Smooth muscle cell (in vitro differentiated cells): Measurements from ENCODE around the gene POLR1B. TPM values are rescaled to one million over a fixed set of nuclear protein-coding genes. Genes with fewer than 3 reads are reported as not detected.

ENCODE experiments used
- DNase-seq: peaks from one replicate; lab custom pipeline; 2025; ENCODE audit not compliant: unreplicated experiment; lab: John Stamatoyannopoulos, UW
- H2AFZ ChIP-seq: fragments of 200-600 bp; sonication (generic); 2 replicates; pipeline ENCODE4 v1.6.0; 2016; ENCODE audit warnings: antibody characterized with exemption, low read depth, mild to moderate bottlenecking
- H3F3A ChIP-seq: fragments of 200-600 bp; sonication (generic); 2 replicates; pipeline ENCODE4 v1.6.0; 2017; ENCODE audit warnings: antibody characterized with exemption, low read depth
- H3K27ac ChIP-seq: fragments of 200-600 bp; sonication (generic); 2 replicates; pipeline ENCODE4 v1.5.1; 2016; ENCODE audit warnings: low read depth, mild to moderate bottlenecking
- H3K27me3 ChIP-seq: fragments of 200-600 bp; sonication (generic); 2 replicates; pipeline ENCODE4 v1.6.1; 2016; ENCODE audit warnings: low read depth, mild to moderate bottlenecking
- H3K36me3 ChIP-seq: fragments of 200-600 bp; sonication (generic); 2 replicates; pipeline ENCODE4 v1.5.1; 2016; ENCODE audit warnings: low read depth
- H3K4me1 ChIP-seq: fragments of 200-600 bp; sonication (generic); 2 replicates; pipeline ENCODE4 v1.5.1; 2016; ENCODE audit warnings: low read depth
- H3K4me2 ChIP-seq: fragments of 200-600 bp; sonication (generic); 2 replicates; pipeline ENCODE4 v1.6.0; 2016; ENCODE audit warnings: mild to moderate bottlenecking
- H3K4me3 ChIP-seq: fragments of 200-600 bp; sonication (generic); 2 replicates; pipeline ENCODE4 v1.5.1; 2016; ENCODE audit warnings: mild to moderate bottlenecking
- H3K79me2 ChIP-seq: fragments of 200-600 bp; sonication (generic); 2 replicates; pipeline ENCODE4 v1.6.0; 2016; ENCODE audit warnings: low read depth, mild to moderate bottlenecking
- H3K9ac ChIP-seq: fragments of 200-600 bp; sonication (generic); 2 replicates; pipeline ENCODE4 v1.6.0; 2016; ENCODE audit warnings: low read depth
- H3K9me3 ChIP-seq: fragments of 200-600 bp; sonication (generic); replicated peaks from 2 replicates; pipeline ENCODE4 v1.5.1; 2016; ENCODE audit warnings: low read depth
- H4K20me1 ChIP-seq: fragments of 200-600 bp; sonication (generic); 2 replicates; pipeline ENCODE4 v1.6.0; 2016; ENCODE audit warnings: low read depth
- CTCF ChIP-seq: fragments of 200-600 bp; sonication (generic); IDR thresholded peaks from 2 replicates; pipeline ENCODE4 v1.5.1; 2017; ENCODE audit warnings: borderline replicate concordance, mild to moderate bottlenecking, antibody characterized with exemption; ENCODE audit not compliant: insufficient read depth, poor library complexity, severe bottlenecking
- WGBS: methylation state at CpG from one replicate; pipeline ENCODE4 v1.1.7; 2016; ENCODE audit warnings: low lambda C conversion rate; 5-methylcytosine and 5-hydroxymethylcytosine counted together
- polyA plus RNA-seq: library from polyadenylated mRNA; unstranded; fragments of >200 nt; fragmentation: Nextera tagmentation; extraction: Ambion mirVana; gene quantifications from 2 replicates; pipeline ENCODE4 v1.2.1, GENCODE V29; 2016
- total RNA-seq: library from RNA; depleted of rRNA; stranded (reverse); fragments of >200 nt; gene quantifications from 2 replicates; pipeline ENCODE4 v1.2.3, GENCODE V29; 2014

POLR1B gene
- total and polyA plus RNA-seq, 2 experiments from 2014 or later = 7.4 to 16.9 TPM

- TF ChIP-seq CTCF = no peak
- H3K4me3 ChIP-seq = peak overlapping the region; percentile 75
- H3K27me3 ChIP-seq = no peaks in the 10 kb centered on the region
- peaks cover 9% of the 10 kb centered on the region for H3K4me1 ChIP-seq
- no peaks in the 10 kb centered on the region for H4K20me1 ChIP-seq
- H3K27ac ChIP-seq = peak overlapping the region; percentile 93
- peaks cover 14% of the 10 kb centered on the region for H3F3A ChIP-seq
- no peaks in the 10 kb centered on the region for H3K9me3 ChIP-seq
- no peak for DNase-seq
- H3K36me3 ChIP-seq = no peaks in the 10 kb centered on the region
- H3K9ac ChIP-seq = peak overlapping the region; percentile 91
- H3K79me2 ChIP-seq = no peaks in the 10 kb centered on the region
- H3K4me2 ChIP-seq = peak overlapping the region; percentile 95
- 72% methylated on average over 3 of the region's 3 CpGs for WGBS
- peak overlapping the region; percentile 96 for H2AFZ ChIP-seq
Observed at GRCh38 chr2:112584891-112585250, 42.6 kb downstream of the POLR1B start.

GRCh38 chr2:112585400-112585799 lies 43.1 kb downstream of the POLR1B start:
- H3K36me3 ChIP-seq = no peaks in the 10 kb centered on the region
- H3K27me3 ChIP-seq = no peaks in the 10 kb centered on the region
- no peak overlapping the region for H2AFZ ChIP-seq
- H3K4me1 ChIP-seq = peaks cover 9% of the 10 kb centered on the region
- peak overlapping the region; percentile 75 for H3K4me3 ChIP-seq
- DNase-seq = no peak
- H3K4me2 ChIP-seq = peak overlapping the region; percentile 95
- TF ChIP-seq CTCF = no peak
- peak overlapping the region; percentile 93 for H3K27ac ChIP-seq
- WGBS = 98% methylated on average over 3 of the region's 3 CpGs
- no peaks in the 10 kb centered on the region for H4K20me1 ChIP-seq
- peak overlapping the region; percentile 91 for H3K9ac ChIP-seq
- no peaks in the 10 kb centered on the region for H3K79me2 ChIP-seq
- no peaks in the 10 kb centered on the region for H3K9me3 ChIP-seq
- peaks cover 14% of the 10 kb centered on the region for H3F3A ChIP-seq

GRCh38 chr2:112585873-112586464 lies 43.7 kb downstream of the POLR1B start:
- Histone ChIP-seq H3K79me2 (no peaks in the 10 kb centered on the region), H3K27ac (no peak overlapping the region), H3K36me3 (no peaks in the 10 kb centered on the region), H3F3A (peaks cover 14% of the 10 kb centered on the region), H3K4me3 (no peak overlapping the region), H3K9me3 (no peaks in the 10 kb centered on the region), H3K4me2 (no peak overlapping the region), H4K20me1 (no peaks in the 10 kb centered on the region), H2AFZ (no peak overlapping the region), H3K9ac (no peak overlapping the region), H3K27me3 (no peaks in the 10 kb centered on the region), H3K4me1 (peaks cover 9% of the 10 kb centered on the region)
- WGBS = 98% methylated on average over 18 of the region's 18 CpGs
- TF ChIP-seq CTCF = no peak
- no peak for DNase-seq

GRCh38 chr2:112588611-112589045 lies 46.4 kb downstream of the POLR1B start:
- no peaks in the 10 kb centered on the region for H4K20me1 ChIP-seq
- H3K9me3 ChIP-seq = no peaks in the 10 kb centered on the region
- no peak overlapping the region for H3K4me2 ChIP-seq
- no peak overlapping the region for H3K9ac ChIP-seq
- 97% methylated on average over 6 of the region's 6 CpGs for WGBS
- no peaks in the 10 kb centered on the region for H3K79me2 ChIP-seq
- H3K4me1 ChIP-seq = peaks cover 9% of the 10 kb centered on the region
- H3K36me3 ChIP-seq = no peaks in the 10 kb centered on the region
- H3F3A ChIP-seq = peaks cover 5% of the 10 kb centered on the region
- H3K27ac ChIP-seq = no peak overlapping the region
- H3K4me3 ChIP-seq = no peak overlapping the region
- no peak for TF ChIP-seq CTCF
- no peak overlapping the region for H2AFZ ChIP-seq
- DNase-seq = no peak
- H3K27me3 ChIP-seq = no peaks in the 10 kb centered on the region
